Suprapubic skin (tissue), 4 donors: Measurements from ENCODE around the gene NBAS. TPM values are rescaled to one million over a fixed set of nuclear protein-coding genes. Genes with fewer than 3 reads are reported as not detected.
"Not testable (repeated sequence)": the region's sequence is repeated elsewhere in the genome, so short reads cannot be mapped to it uniquely, and the experiment has no call there.

Experiments used
- DNase-seq, 2 donors: peaks; one replicate each; pipeline ENCODE4 v3.0.0-alpha.2; 2019; ENCODE audit warnings: low spot score in 2 of 2
- H3K27ac ChIP-seq: fragments of 200-600 bp; sonication (generic); one replicate; pipeline ENCODE4 v1.5.1; 2019
- H3K27me3 ChIP-seq: fragments of 200-600 bp; sonication (generic); one replicate; pipeline ENCODE4 v1.5.1; 2019
- H3K36me3 ChIP-seq: fragments of 200-600 bp; sonication (generic); one replicate; pipeline ENCODE4 v1.5.1; 2019
- H3K4me1 ChIP-seq: fragments of 200-600 bp; sonication (generic); one replicate; pipeline ENCODE4 v1.5.1; 2019
- H3K4me3 ChIP-seq: fragments of 200-600 bp; sonication (generic); one replicate; pipeline ENCODE4 v1.5.1; 2019; ENCODE audit warnings: mild to moderate bottlenecking
- H3K9me3 ChIP-seq: fragments of 200-600 bp; sonication (generic); one replicate; pipeline ENCODE4 v1.5.1; 2019
- EP300 ChIP-seq: sonication (generic); formaldehyde crosslinking; IDR thresholded peaks from one replicate; pipeline ENCODE4 v1.6.1; 2017; ENCODE audit warnings: antibody characterized with exemption
- POLR2A ChIP-seq, 2 donors: fragments of 450-650 bp; IDR thresholded peaks; one replicate each; pipeline ENCODE4 v1.6.1; 2017; ENCODE audit warnings: antibody characterized with exemption in 2 of 2, mild to moderate bottlenecking in 2 of 2, moderate library complexity in 2 of 2
- POLR2AphosphoS5 ChIP-seq, 3 donors: sonication (generic); formaldehyde crosslinking; IDR thresholded peaks; one replicate each; pipeline ENCODE4 v1.6.1; 2017; ENCODE audit warnings: antibody characterized with exemption in 3 of 3
- WGBS: methylation state at CpG from one replicate; pipeline ENCODE4 v1.1.5; 2018; 5-methylcytosine and 5-hydroxymethylcytosine counted together
- total RNA-seq, 4 donors: library from RNA; depleted of rRNA; stranded (reverse); fragments of >200 nt; gene quantifications; one replicate each; pipeline ENCODE4 v1.1.0, GENCODE V29; 2016
- TF ChIP-seq, protein P1 (sequence below), 2 donors: fragments of 200-600 bp in 1 of 2; fragments of 450-650 bp in 1 of 2; sonication (generic) in 1 of 2; IDR thresholded peaks; one replicate each; pipeline ENCODE4 v1.5.1; 2016 to 2019; ENCODE audit warnings: antibody characterized with exemption in 2 of 2, mild to moderate bottlenecking in 1 of 2, moderate library complexity in 1 of 2

The NBAS gene
- total RNA-seq, 4 donors from 2014 or later, result 44.4 to 48.4 (median 45.6) TPM

DNA sequence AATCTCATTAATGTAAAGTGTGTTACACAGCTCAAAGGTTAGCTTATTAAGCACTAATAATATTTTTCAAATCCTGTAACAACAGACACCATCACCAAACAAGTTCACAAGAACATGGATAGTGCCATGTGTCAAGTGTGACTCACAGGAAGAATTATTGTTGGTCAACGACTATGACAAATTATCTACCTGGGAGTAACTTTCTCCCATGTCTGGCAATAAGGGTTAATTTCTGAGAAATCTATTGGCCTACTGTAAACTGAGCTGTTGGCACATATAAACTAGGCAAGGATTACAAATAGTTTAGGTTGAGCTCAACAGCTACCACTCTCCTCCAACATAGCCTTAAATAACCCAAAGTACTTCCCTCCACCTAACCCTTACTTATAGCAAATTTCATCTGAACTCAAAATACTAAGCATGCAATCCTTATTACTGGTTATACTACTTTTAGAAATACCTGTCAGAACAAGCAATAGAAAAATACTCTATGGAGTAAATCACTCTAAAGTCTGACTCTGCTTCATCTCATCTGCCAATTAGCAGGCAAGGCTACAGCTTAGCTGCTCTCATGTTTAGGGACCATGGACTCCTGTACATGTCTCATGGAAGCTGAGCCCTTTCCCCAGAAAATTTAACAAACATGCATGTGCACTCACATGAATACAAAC, 223.0 kb downstream of the NBAS start:
- no peak overlapping the region for H3K4me3 ChIP-seq
- H3K9me3 ChIP-seq, result no peaks in the 10 kb centered on the region
- DNase-seq, result no peak
- peaks cover 13% of the 10 kb centered on the region for H3K4me1 ChIP-seq
- H3K27ac ChIP-seq, result no peak overlapping the region
- WGBS, result 52% methylated on average over 1 of the region's 1 CpG
- no peaks in the 10 kb centered on the region for H3K27me3 ChIP-seq
- TF ChIP-seq POLR2A (IDR thresholded peaks at IDR 0.05), result no peak
- TF ChIP-seq EP300, result no peak
- no peak for TF ChIP-seq POLR2AphosphoS5 (IDR thresholded peaks at IDR 0.05)
- TF ChIP-seq, protein P1, sequence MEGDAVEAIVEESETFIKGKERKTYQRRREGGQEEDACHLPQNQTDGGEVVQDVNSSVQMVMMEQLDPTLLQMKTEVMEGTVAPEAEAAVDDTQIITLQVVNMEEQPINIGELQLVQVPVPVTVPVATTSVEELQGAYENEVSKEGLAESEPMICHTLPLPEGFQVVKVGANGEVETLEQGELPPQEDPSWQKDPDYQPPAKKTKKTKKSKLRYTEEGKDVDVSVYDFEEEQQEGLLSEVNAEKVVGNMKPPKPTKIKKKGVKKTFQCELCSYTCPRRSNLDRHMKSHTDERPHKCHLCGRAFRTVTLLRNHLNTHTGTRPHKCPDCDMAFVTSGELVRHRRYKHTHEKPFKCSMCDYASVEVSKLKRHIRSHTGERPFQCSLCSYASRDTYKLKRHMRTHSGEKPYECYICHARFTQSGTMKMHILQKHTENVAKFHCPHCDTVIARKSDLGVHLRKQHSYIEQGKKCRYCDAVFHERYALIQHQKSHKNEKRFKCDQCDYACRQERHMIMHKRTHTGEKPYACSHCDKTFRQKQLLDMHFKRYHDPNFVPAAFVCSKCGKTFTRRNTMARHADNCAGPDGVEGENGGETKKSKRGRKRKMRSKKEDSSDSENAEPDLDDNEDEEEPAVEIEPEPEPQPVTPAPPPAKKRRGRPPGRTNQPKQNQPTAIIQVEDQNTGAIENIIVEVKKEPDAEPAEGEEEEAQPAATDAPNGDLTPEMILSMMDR (IDR thresholded peaks at IDR 0.05), result no peak
- no peaks in the 10 kb centered on the region for H3K36me3 ChIP-seq

DNA sequence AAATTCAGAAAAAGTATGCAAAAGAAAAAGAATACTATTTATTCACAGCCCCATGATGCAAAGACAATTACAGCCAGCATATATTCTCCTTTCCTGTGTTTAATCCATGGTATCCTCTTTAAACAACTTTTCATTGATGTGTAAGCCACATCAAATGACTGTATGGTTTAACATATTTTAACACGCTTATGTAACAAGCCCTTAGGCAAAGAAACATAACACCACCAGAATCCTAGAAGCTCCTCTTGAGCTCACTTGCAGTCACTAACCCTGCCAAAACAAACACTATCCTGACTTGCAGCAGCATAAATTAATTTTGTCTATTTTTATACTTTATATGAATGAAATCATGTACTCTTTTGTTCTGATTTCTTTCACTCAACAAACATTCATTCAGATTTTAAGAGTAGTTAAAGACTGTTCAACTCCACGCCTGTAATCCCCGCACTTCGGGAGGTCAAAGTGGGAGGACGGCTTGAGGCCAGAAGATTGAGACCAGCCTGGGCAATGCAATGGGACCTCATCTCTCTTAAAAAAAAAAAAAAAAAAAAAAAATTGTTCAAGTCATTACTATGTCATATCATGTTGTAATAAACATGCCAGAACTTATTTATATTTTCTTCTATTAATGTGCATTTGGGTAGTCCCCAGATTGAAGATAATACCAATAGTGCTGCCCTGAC, 226.3 kb downstream of the NBAS start:
- TF ChIP-seq POLR2A (IDR thresholded peaks at IDR 0.05) (no peak), EP300 (no peak), POLR2AphosphoS5 (IDR thresholded peaks at IDR 0.05) (no peak)
- Histone ChIP-seq H3K27ac (no peak overlapping the region), H3K36me3 (peaks cover 9% of the 10 kb centered on the region), H3K4me1 (peaks cover 13% of the 10 kb centered on the region), H3K27me3 (no peaks in the 10 kb centered on the region), H3K4me3 (no peak overlapping the region), H3K9me3 (no peaks in the 10 kb centered on the region)
- 57% methylated on average over 5 of the region's 5 CpGs for WGBS
- DNase-seq, result no peak

DNA sequence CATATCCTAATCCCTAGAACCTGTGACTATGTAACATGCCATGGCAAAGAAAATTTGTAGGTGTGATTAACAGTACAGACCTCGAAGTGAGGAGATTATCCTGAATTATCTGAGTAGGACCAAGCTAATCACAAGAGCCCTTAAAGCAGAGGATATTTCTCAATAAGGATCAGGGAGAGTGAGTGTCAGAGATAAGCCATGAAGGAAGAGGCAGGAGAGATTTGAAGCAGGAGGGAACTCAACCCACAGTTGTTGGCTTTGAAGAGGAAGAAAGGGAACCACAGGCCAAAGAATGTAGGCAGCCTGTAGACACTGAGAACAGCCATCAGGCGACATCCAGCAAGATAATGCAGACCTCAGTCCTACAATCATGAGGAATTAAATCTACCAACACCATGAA, 229.3 kb downstream of the NBAS start:
- 83% methylated on average over 2 of the region's 2 CpGs for WGBS
- no peak for TF ChIP-seq POLR2A (IDR thresholded peaks at IDR 0.05)
- Histone ChIP-seq H3K27me3 (no peaks in the 10 kb centered on the region), H3K4me3 (no peak overlapping the region), H3K4me1 (no peaks in the 10 kb centered on the region), H3K27ac (no peak overlapping the region), H3K9me3 (no peaks in the 10 kb centered on the region), H3K36me3 (peaks cover 33% of the 10 kb centered on the region)
- DNase-seq, result no peak

DNA sequence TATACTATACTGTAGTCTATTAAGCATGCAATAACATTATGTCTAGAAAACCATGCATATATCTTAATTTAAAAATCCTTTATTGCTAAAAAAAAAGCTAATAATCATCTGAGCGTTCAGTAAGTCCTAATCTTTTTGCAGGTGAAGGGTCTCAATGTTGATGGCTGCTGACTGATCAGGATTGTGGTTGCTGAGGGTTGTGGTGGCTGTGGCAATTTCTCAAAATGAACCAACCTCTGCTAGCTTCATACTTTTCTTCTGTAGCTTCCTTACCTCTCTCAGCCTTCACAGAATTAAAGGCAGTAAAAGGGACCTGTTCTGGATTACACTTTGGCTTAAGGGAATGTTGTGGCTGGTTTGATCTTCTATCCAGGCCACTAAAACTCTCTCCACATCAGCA, 235.8 kb downstream of the NBAS start:
- Histone ChIP-seq H3K36me3 (peaks cover 30% of the 10 kb centered on the region), H3K4me1 (no peaks in the 10 kb centered on the region), H3K27me3 (no peaks in the 10 kb centered on the region), H3K27ac (no peak overlapping the region), H3K4me3 (no peak overlapping the region), H3K9me3 (no peaks in the 10 kb centered on the region)
- TF ChIP-seq, protein P1 (IDR thresholded peaks at IDR 0.05), result no peak
- TF ChIP-seq POLR2A (IDR thresholded peaks at IDR 0.05) (no peak), EP300 (no peak), POLR2AphosphoS5 (IDR thresholded peaks at IDR 0.05) (no peak)
- 97% methylated on average over 1 of the region's 1 CpG for WGBS
- no peak for DNase-seq

DNA sequence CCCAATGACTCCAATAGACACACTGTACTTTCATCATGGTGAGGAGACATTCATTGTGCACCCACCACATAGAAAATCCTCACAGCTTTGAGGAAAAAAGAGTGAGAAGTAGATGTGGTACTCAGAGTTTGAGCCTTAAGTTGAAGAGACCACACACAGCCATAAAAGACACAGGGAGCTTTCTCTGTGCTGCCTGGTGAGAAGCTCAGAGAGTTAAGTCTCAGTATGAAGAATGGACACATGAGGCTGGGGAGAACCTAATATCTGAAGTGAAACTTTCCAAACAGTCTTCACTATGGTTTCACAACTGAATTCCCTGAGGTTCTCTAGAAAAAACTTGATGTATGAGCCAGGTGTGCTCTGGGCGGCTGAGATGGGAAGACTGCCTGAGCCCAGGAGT, 237.9 kb downstream of the NBAS start:
- H3K4me3 ChIP-seq, result no peak overlapping the region
- peaks cover 12% of the 10 kb centered on the region for H3K36me3 ChIP-seq
- no peaks in the 10 kb centered on the region for H3K4me1 ChIP-seq
- DNase-seq, result no peak
- WGBS, result 100% methylated on average over 1 of the region's 1 CpG
- no peaks in the 10 kb centered on the region for H3K9me3 ChIP-seq
- H3K27me3 ChIP-seq, result no peaks in the 10 kb centered on the region
- H3K27ac ChIP-seq, result no peak overlapping the region
- TF ChIP-seq, protein P1 (IDR thresholded peaks at IDR 0.05), result no peak
- TF ChIP-seq POLR2AphosphoS5 (IDR thresholded peaks at IDR 0.05), result no peak
- no peak for TF ChIP-seq POLR2A (IDR thresholded peaks at IDR 0.05)
- TF ChIP-seq EP300, result no peak

DNA sequence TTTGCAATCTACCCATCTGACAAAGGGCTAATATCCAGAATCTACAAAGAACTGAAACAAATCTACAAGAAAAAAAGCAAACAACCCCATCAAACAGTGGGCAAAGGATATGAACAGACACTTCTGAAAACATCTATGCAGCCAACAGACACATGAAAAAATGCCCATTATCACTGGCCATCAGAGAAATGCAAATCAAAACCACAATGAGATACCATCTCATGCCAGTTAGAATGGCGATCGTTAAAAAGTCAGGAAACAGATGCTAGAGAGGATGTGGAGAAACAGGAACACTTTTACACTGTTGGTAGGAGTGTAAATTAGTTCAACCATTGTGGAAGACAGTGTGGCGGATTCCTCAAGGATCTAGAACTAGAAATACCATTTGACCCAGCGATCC, 239.7 kb downstream of the NBAS start:
- H3K4me3 ChIP-seq, H3K36me3 ChIP-seq, H3K27ac ChIP-seq, H3K27me3 ChIP-seq, H3K4me1 ChIP-seq, H3K9me3 ChIP-seq, DNase-seq: not testable (repeated sequence)
- 86% methylated on average over 4 of the region's 4 CpGs for WGBS
